ENCODE data around the gene CPNE1. TPM values are rescaled to one million over a fixed set of nuclear protein-coding genes. Genes with fewer than 3 reads are reported as not detected.

Gene CPNE1
- total and polyA plus RNA-seq, 2 experiments from 2014 or later, result 166 to 172 TPM

- in situ Hi-C loops (cut with MboI), result no loop called here
- 53 to 63% methylated on average over 7 of the region's 7 CpGs for WGBS, 2 experiments (ENCODE audit: low coverage in 1 of 2, low lambda C conversion rate in 2 of 2, missing lambda C conversion rate in 2 of 2)
Measured at GRCh38 chr20:35582131-35582530, 82.6 kb downstream of the CPNE1 start.

DNA sequence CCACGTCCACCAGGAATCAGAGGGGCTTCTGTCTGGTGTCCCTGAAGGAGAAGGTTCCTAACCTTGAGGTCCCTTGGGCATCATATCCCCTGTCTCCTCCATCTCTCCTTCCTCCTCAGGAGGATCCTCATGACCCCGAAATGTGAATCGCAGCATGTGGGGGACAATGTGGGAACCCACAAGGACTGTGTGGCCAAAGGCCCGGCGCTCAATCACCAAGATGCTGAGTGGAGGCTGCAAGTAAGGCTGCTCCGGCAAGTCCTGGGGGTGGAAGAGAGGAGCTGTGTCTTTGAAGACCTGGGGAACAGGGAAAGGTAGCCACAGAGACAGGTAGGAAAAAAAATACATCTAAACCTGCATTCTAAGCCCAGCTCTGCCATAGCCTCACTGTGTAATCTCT, 85.5 kb downstream of the CPNE1 start:
- in situ Hi-C loops (cut with MboI), result no loop called here
- Histone ChIP-seq H3K79me2 (ENCODE audit: insufficient read depth) (no peaks in the 10 kb centered on the region), H4K20me1 (ENCODE audit: insufficient read depth) (no peaks in the 10 kb centered on the region), H3K27ac (no peak overlapping the region), H3K9ac (no peak overlapping the region), H3F3A (ENCODE audit: insufficient read depth) (no peaks in the 10 kb centered on the region), H3K36me3 (ENCODE audit: low read depth) (no peaks in the 10 kb centered on the region), H3K4me3 (no peak overlapping the region), H3K9me3 (ENCODE audit: low read depth) (no peaks in the 10 kb centered on the region), H3K27me3 (replicated peaks; ENCODE audit: insufficient read depth) (no peaks in the 10 kb centered on the region), H3K4me1 (ENCODE audit: insufficient read depth) (no peaks in the 10 kb centered on the region), H3K4me2 (ENCODE audit: unreplicated experiment) (no peak overlapping the region), H2AFZ (no peak overlapping the region), H3K9me2 (ENCODE audit: insufficient read depth) (no peaks in the 10 kb centered on the region)
- no peak for TF ChIP-seq EZH2phosphoT487 (IDR thresholded peaks at IDR 0.05; ENCODE audit: insufficient read depth, low read depth)
- TF ChIP-seq EZH2 (IDR thresholded peaks at IDR 0.05; ENCODE audit: insufficient read depth, poor library complexity, severe bottlenecking), result no peak
- no peak for DNase-seq
- WGBS, 2 experiments (ENCODE audit: low coverage in 1 of 2, low lambda C conversion rate in 2 of 2, missing lambda C conversion rate in 2 of 2), result 75 to 85% methylated on average over 6 of the region's 6 CpGs

More at GRCh38 chr20:35582131-35582530, 82.6 kb downstream of the CPNE1 start:
- no peak overlapping the region for H2AFZ ChIP-seq
- no peaks in the 10 kb centered on the region for H4K20me1 ChIP-seq (ENCODE audit: insufficient read depth)
- H3K9ac ChIP-seq, result no peak overlapping the region
- no peak for DNase-seq
- no peaks in the 10 kb centered on the region for H3K9me2 ChIP-seq (ENCODE audit: insufficient read depth)
- no peaks in the 10 kb centered on the region for H3K36me3 ChIP-seq (ENCODE audit: low read depth)
- H3K4me3 ChIP-seq, result no peak overlapping the region
- no peaks in the 10 kb centered on the region for H3K79me2 ChIP-seq (ENCODE audit: insufficient read depth)
- H3K27me3 ChIP-seq (replicated peaks; ENCODE audit: insufficient read depth), result no peaks in the 10 kb centered on the region
- H3K4me1 ChIP-seq (ENCODE audit: insufficient read depth), result no peaks in the 10 kb centered on the region
- H3K4me2 ChIP-seq (ENCODE audit: unreplicated experiment), result no peak overlapping the region
- TF ChIP-seq EZH2 (IDR thresholded peaks at IDR 0.05; ENCODE audit: insufficient read depth, poor library complexity, severe bottlenecking) (no peak), EZH2phosphoT487 (IDR thresholded peaks at IDR 0.05; ENCODE audit: insufficient read depth, low read depth) (no peak)
- H3K27ac ChIP-seq, result no peak overlapping the region
- H3F3A ChIP-seq (ENCODE audit: insufficient read depth), result no peaks in the 10 kb centered on the region
- H3K9me3 ChIP-seq (ENCODE audit: low read depth), result no peaks in the 10 kb centered on the region

DNA sequence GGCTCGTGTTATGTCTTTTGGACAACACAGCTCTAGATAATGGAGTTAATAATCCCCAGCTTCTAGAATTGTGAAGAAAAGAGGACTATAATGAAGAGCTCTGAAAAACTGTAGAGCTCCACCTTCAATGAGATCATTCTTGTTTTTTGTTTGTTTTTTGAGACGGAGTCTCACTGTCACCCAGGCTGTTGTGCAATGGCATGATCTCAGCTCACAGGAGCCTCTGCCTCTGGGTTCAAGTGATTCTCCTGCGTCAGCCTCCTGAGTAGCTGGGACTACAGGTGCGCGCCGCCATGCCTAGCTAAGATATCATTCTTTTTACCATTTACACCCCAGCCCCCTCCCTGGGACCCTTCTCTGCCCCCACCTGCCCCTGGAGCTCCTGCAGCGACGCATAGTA, 86.2 kb downstream of the CPNE1 start:
- Histone ChIP-seq H3K36me3 (ENCODE audit: low read depth) (no peaks in the 10 kb centered on the region), H2AFZ (no peak overlapping the region), H3K9me3 (ENCODE audit: low read depth) (no peaks in the 10 kb centered on the region), H3K27me3 (replicated peaks; ENCODE audit: insufficient read depth) (no peaks in the 10 kb centered on the region), H3K79me2 (ENCODE audit: insufficient read depth) (no peaks in the 10 kb centered on the region), H4K20me1 (ENCODE audit: insufficient read depth) (no peaks in the 10 kb centered on the region), H3K4me3 (no peak overlapping the region), H3K27ac (no peak overlapping the region), H3K4me2 (ENCODE audit: unreplicated experiment) (no peak overlapping the region), H3F3A (ENCODE audit: insufficient read depth) (no peaks in the 10 kb centered on the region), H3K9me2 (ENCODE audit: insufficient read depth) (no peaks in the 10 kb centered on the region), H3K4me1 (ENCODE audit: insufficient read depth) (no peaks in the 10 kb centered on the region), H3K9ac (no peak overlapping the region)
- peak; percentile 18 for DNase-seq
- WGBS, 2 experiments (ENCODE audit: low coverage in 1 of 2, low lambda C conversion rate in 2 of 2, missing lambda C conversion rate in 2 of 2), result 77 to 78% methylated on average over 8 of the region's 8 CpGs
- TF ChIP-seq EZH2 (IDR thresholded peaks at IDR 0.05; ENCODE audit: insufficient read depth, poor library complexity, severe bottlenecking), result no peak
- no peak for TF ChIP-seq EZH2phosphoT487 (IDR thresholded peaks at IDR 0.05; ENCODE audit: insufficient read depth, low read depth)
- in situ Hi-C loops (cut with MboI), result no loop called here

DNA sequence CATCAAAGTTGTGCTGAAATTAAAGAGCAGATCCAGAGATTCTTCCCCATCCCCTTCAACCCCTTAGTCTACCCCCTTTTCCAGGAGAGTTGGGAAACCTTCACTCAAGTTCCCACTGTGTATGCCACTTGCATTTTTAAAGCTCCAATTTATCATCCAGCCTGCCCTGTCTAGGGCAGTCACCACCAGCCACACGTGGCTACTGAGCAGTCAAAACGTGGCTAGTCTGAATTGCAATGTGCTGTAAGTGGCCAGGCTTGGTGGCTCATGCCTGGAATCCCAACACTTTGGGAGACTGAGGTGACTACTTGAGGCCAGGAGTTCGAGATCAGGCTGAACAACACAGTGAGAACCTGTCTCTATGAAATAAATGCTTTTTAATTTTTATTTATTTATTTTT, 87.9 kb downstream of the CPNE1 start:
- Histone ChIP-seq H3K9ac (no peak overlapping the region), H3K27me3 (replicated peaks; ENCODE audit: insufficient read depth) (no peaks in the 10 kb centered on the region), H3K4me1 (ENCODE audit: insufficient read depth) (no peaks in the 10 kb centered on the region), H3F3A (ENCODE audit: insufficient read depth) (no peaks in the 10 kb centered on the region), H3K4me2 (ENCODE audit: unreplicated experiment) (no peak overlapping the region), H4K20me1 (ENCODE audit: insufficient read depth) (no peaks in the 10 kb centered on the region), H3K79me2 (ENCODE audit: insufficient read depth) (no peaks in the 10 kb centered on the region), H3K9me3 (ENCODE audit: low read depth) (no peaks in the 10 kb centered on the region), H3K27ac (no peak overlapping the region), H3K9me2 (ENCODE audit: insufficient read depth) (no peaks in the 10 kb centered on the region), H3K4me3 (no peak overlapping the region), H3K36me3 (ENCODE audit: low read depth) (no peaks in the 10 kb centered on the region), H2AFZ (no peak overlapping the region)
- no peak for DNase-seq
- in situ Hi-C loops (cut with MboI), result no loop called here
- no peak for TF ChIP-seq EZH2 (IDR thresholded peaks at IDR 0.05; ENCODE audit: insufficient read depth, poor library complexity, severe bottlenecking)
- no peak for TF ChIP-seq EZH2phosphoT487 (IDR thresholded peaks at IDR 0.05; ENCODE audit: insufficient read depth, low read depth)
- WGBS, 2 experiments (ENCODE audit: low coverage in 1 of 2, low lambda C conversion rate in 2 of 2, missing lambda C conversion rate in 2 of 2), result 33 to 46% methylated on average over 3 of the region's 3 CpGs

Small RNA genes lying within 50 kb of the gene (small RNA-seq; reads per million reads assigned to genes)
- gene RNU6-759P (ENCODE audit: low read depth, low replicate concordance), result not detected
- gene RPL37P1 (ENCODE audit: low read depth, low replicate concordance), result not detected

Other genes with a start within 250 kb of the CPNE1 start
- 2.5 and 3.9 TPM in 2 replicates for gene GDF5, start 226.7 kb downstream of the CPNE1 start, total RNA-seq (2014; rRNA removed; shearing (Covaris generic))
- 1.2 and 1.3 TPM in 2 replicates for gene GDF5, start 226.7 kb downstream of the CPNE1 start, polyA plus RNA-seq (2016; fragmentation: Nextera tagmentation; extraction: Ambion mirVana)
- 15.5 and 18.2 TPM in 2 replicates for gene CEP250, start 209.3 kb downstream of the CPNE1 start, total RNA-seq (2014; rRNA removed; shearing (Covaris generic))
- gene CEP250, start 209.3 kb downstream of the CPNE1 start, polyA plus RNA-seq (2016; fragmentation: Nextera tagmentation; extraction: Ambion mirVana), result 21.7 and 21.8 TPM in 2 replicates
- not detected in 2 replicates for gene C20orf173, start 135.2 kb downstream of the CPNE1 start, total RNA-seq (2014; rRNA removed; shearing (Covaris generic))
- not detected in 2 replicates for gene C20orf173, start 135.2 kb downstream of the CPNE1 start, polyA plus RNA-seq (2016; fragmentation: Nextera tagmentation; extraction: Ambion mirVana)
- 345 and 477 TPM in 2 replicates for gene ERGIC3, start 122.8 kb downstream of the CPNE1 start, total RNA-seq (2014; rRNA removed; shearing (Covaris generic))
- gene ERGIC3, start 122.8 kb downstream of the CPNE1 start, polyA plus RNA-seq (2016; fragmentation: Nextera tagmentation; extraction: Ambion mirVana), result 261 and 262 TPM in 2 replicates
- gene SPAG4, start 49.1 kb downstream of the CPNE1 start, total RNA-seq (2014; rRNA removed; shearing (Covaris generic)), result 3.3 and 14.2 TPM in 2 replicates
- gene SPAG4, start 49.1 kb downstream of the CPNE1 start, polyA plus RNA-seq (2016; fragmentation: Nextera tagmentation; extraction: Ambion mirVana), result 17.3 and 20.9 TPM in 2 replicates
- 31.7 and 36.0 TPM in 2 replicates for gene RBM12, start within 50 bp of the CPNE1 start, total RNA-seq (2014; rRNA removed; shearing (Covaris generic))
- 18.1 and 18.5 TPM in 2 replicates for gene RBM12, start within 50 bp of the CPNE1 start, polyA plus RNA-seq (2016; fragmentation: Nextera tagmentation; extraction: Ambion mirVana)
- gene NFS1, start 34.5 kb upstream of the CPNE1 start, total RNA-seq (2014; rRNA removed; shearing (Covaris generic)), result 35.8 and 56.9 TPM in 2 replicates
- 31.5 and 33.3 TPM in 2 replicates for gene NFS1, start 34.5 kb upstream of the CPNE1 start, polyA plus RNA-seq (2016; fragmentation: Nextera tagmentation; extraction: Ambion mirVana)
- 148 and 311 TPM in 2 replicates for gene ROMO1, start 34.5 kb upstream of the CPNE1 start, total RNA-seq (2014; rRNA removed; shearing (Covaris generic))
- 525 and 543 TPM in 2 replicates for gene ROMO1, start 34.5 kb upstream of the CPNE1 start, polyA plus RNA-seq (2016; fragmentation: Nextera tagmentation; extraction: Ambion mirVana)
- 247 and 390 TPM in 2 replicates for gene RBM39, start 77.4 kb upstream of the CPNE1 start, total RNA-seq (2014; rRNA removed; shearing (Covaris generic))
- 227 and 270 TPM in 2 replicates for gene RBM39, start 77.4 kb upstream of the CPNE1 start, polyA plus RNA-seq (2016; fragmentation: Nextera tagmentation; extraction: Ambion mirVana)
- gene PHF20, start 107.1 kb upstream of the CPNE1 start, total RNA-seq (2014; rRNA removed; shearing (Covaris generic)), result 23.3 and 25.0 TPM in 2 replicates
- 35.4 and 37.4 TPM in 2 replicates for gene PHF20, start 107.1 kb upstream of the CPNE1 start, polyA plus RNA-seq (2016; fragmentation: Nextera tagmentation; extraction: Ambion mirVana)